Endothelial cell of umbilical vein (primary cell): ENCODE data around the gene SGF29. TPM values are rescaled to one million over a fixed set of nuclear protein-coding genes. Genes with fewer than 3 reads are reported as not detected.

Experiments used
- BruUV-seq: library from RNA; stranded (reverse); fragments of 400-500 nt; replicated peaks from 2 replicates; lab custom pipeline; 2021; lab: Mats Ljungman, UMichigan
- CTCF ChIA-PET: fragments of 300-600, 350-600 bp; sonication (Branson Sonifier 250); formaldehyde crosslinking; loops from one replicate; lab custom pipeline; 2021; ENCODE audit warnings: antibody characterized with exemption, inconsistent platforms; lab: Charles Lee
- POLR2A ChIA-PET: fragments of 300-600, 350-600 bp; sonication (Branson Sonifier 250); formaldehyde crosslinking; loops from one replicate; lab custom pipeline; 2021; ENCODE audit warnings: antibody characterized with exemption, inconsistent platforms; lab: Charles Lee
- DNase-seq: peaks from one replicate; pipeline ENCODE4 v3.0.0-alpha.2; 2011; ENCODE audit warnings: low read depth, low spot score
- FAIRE-seq: peaks from 2 replicates; lab custom pipeline; 2011; peaks lifted over from hg19 to GRCh38; lab: Jason Lieb, UNC
- H2AFZ ChIP-seq: 2 replicates; pipeline ENCODE4 v1.6.0; 2012; ENCODE audit warnings: low read depth, low read length, control low read depth, inconsistent platforms
- H3K27ac ChIP-seq: 2 replicates; pipeline ENCODE4 v1.5.1; 2011; ENCODE audit warnings: low read depth, mild to moderate bottlenecking, control low read depth, low read length, moderate library complexity; ENCODE audit not compliant: insufficient read depth
- H3K27me3 ChIP-seq, 2 experiments: 2 replicates each; pipeline versions ENCODE4 v1.6.0 to v1.6.1; 2011; ENCODE audit warnings: low read length in 2 of 2, mixed read lengths in 1 of 2; ENCODE audit not compliant: control insufficient read depth in 2 of 2, insufficient read depth in 2 of 2
- H3K36me3 ChIP-seq, 2 experiments: 2 replicates in 1 of 2; 3 replicates in 1 of 2; pipeline ENCODE4 v1.5.1; 2011; ENCODE audit warnings: low read length in 2 of 2, mild to moderate bottlenecking in 1 of 2, moderate library complexity in 1 of 2; ENCODE audit not compliant: control insufficient read depth in 2 of 2, insufficient read depth in 2 of 2; ENCODE audit errors: extremely low read depth in 1 of 2
- H3K4me1 ChIP-seq: 3 replicates; pipeline ENCODE4 v1.5.1; 2011; ENCODE audit warnings: mild to moderate bottlenecking, low read length; ENCODE audit not compliant: control insufficient read depth, insufficient read depth; ENCODE audit errors: extremely low read depth
- H3K4me2 ChIP-seq: 2 replicates; pipeline ENCODE4 v1.6.1; 2011; ENCODE audit warnings: low read length, control low read depth, mixed read lengths; ENCODE audit not compliant: insufficient read depth
- H3K4me3 ChIP-seq, 3 experiments: fragments of 200-600 bp in 1 of 3; sonication (generic), shearing (Covaris generic) in 1 of 3; replicated peaks in 1 of 3; 2 replicates each; pipeline ENCODE4 v1.5.1; 2011 to 2016; ENCODE audit warnings: control low read depth in 3 of 3, low read length in 3 of 3, mild to moderate bottlenecking in 2 of 3, inconsistent platforms in 1 of 3, low read depth in 1 of 3, moderate library complexity in 1 of 3; ENCODE audit not compliant: insufficient read depth in 1 of 3
- H3K79me2 ChIP-seq: 2 replicates; pipeline ENCODE4 v1.6.0; 2012; ENCODE audit warnings: low read length, inconsistent platforms; ENCODE audit not compliant: control insufficient read depth, insufficient read depth
- H3K9ac ChIP-seq: replicated peaks from 2 replicates; pipeline ENCODE3; 2011; ENCODE audit warnings: low read length, control low read depth; ENCODE audit not compliant: insufficient read depth; ENCODE audit errors: extremely low read depth
- H3K9me1 ChIP-seq: replicated peaks from 3 replicates; pipeline ENCODE4 v1.6.0; 2011; ENCODE audit warnings: mild to moderate bottlenecking, low read length; ENCODE audit not compliant: control insufficient read depth, insufficient read depth; ENCODE audit errors: extremely low read depth
- H3K9me3 ChIP-seq: replicated peaks from 2 replicates; pipeline ENCODE4 v1.5.1; 2012; ENCODE audit warnings: low read length, inconsistent platforms; ENCODE audit not compliant: control insufficient read depth, insufficient read depth
- H4K20me1 ChIP-seq: replicated peaks from 2 replicates; pipeline ENCODE3; 2011; ENCODE audit warnings: mild to moderate bottlenecking, low read length; ENCODE audit not compliant: control insufficient read depth, insufficient read depth; ENCODE audit errors: extremely low read depth
- GATA2 ChIP-seq: IDR thresholded peaks from 2 replicates; pipeline ENCODE4 v1.7.0; 2011; ENCODE audit warnings: low read depth, mild to moderate bottlenecking, moderate library complexity, mixed read lengths, low read length; ENCODE audit not compliant: insufficient read length, insufficient read depth
- JUN ChIP-seq: IDR thresholded peaks from 2 replicates; pipeline ENCODE4 v1.6.1; 2011; ENCODE audit warnings: borderline replicate concordance, low read depth; ENCODE audit not compliant: insufficient read length, insufficient read depth
- dilution Hi-C: fragments of 300-500 bp; cut with MboI; formaldehyde crosslinking; loops from one replicate; pipeline ENCODE4 v1.15.0; 2019; ENCODE audit warnings: low sequenced_read_pairs; ENCODE audit not compliant: extremely low pct_ligation_motif_present
- intact Hi-C: fragments of 100-400 bp; cut with micrococcal nuclease; formaldehyde crosslinking; loops from one replicate; pipeline ENCODE4 v1.10.0; 2022
- polyA plus RNA-seq, 4 experiments: library from polyadenylated mRNA; depleted of rRNA in 3 of 4; stranded (reverse) in 3 of 4; unstranded in 1 of 4; fragments of >200 nt; gene quantifications; 2 replicates each; pipeline versions ENCODE4 v1.2.1 to v1.2.3, GENCODE V29; 2011 to 2012; ENCODE audit warnings: missing spikeins in 1 of 4
- total RNA-seq: library from RNA; stranded (reverse); gene quantifications from 2 replicates; pipeline ENCODE4 v1.2.3, GENCODE V29; 2021

Gene SGF29
- total and polyA plus RNA-seq, 2 donors (not counting 3 experiments of a cell fraction or from before 2014, with no cell fraction given), result 3.4 to 12.0 TPM

DNA sequence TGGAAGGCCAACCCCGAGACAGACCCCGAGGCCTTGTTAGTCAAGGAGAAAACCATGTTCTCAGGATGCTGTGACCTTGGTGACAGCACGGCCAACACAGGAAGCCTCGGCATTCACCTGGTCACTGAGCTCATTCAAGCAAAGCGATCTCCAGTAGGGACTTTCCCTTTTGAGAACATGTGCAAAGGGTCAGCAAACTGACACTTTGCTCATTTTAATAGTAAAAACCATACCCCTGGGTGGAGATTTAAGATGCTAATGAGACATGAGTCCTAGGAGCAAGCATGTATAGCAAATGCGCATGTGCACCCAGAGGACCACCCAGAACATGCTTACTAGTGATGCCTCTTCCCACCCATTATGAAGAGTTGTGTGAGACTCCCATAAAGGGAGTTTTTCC is 48.8 kb downstream of the SGF29 start:
- no peak overlapping the region for H3K27ac ChIP-seq
- no peak overlapping the region for H2AFZ ChIP-seq
- BruUV-seq, result no TSS peak
- no peaks in the 10 kb centered on the region for H4K20me1 ChIP-seq
- TF ChIP-seq GATA2 (no peak), JUN (no peak)
- H3K4me3 ChIP-seq, result no peak overlapping the region
- no peaks in the 10 kb centered on the region for H3K4me1 ChIP-seq
- intact Hi-C loops (no loop called here), dilution Hi-C loops (no loop called here)
- FAIRE-seq (no peak), DNase-seq (no peak)
- H3K36me3 ChIP-seq, result no peaks in the 10 kb centered on the region
- POLR2A ChIA-PET, result no interaction called here
- no peak overlapping the region for H3K9ac ChIP-seq
- H3K79me2 ChIP-seq, result no peaks in the 10 kb centered on the region
- no peak overlapping the region for H3K4me2 ChIP-seq
- no peaks in the 10 kb centered on the region for H3K27me3 ChIP-seq
- no peaks in the 10 kb centered on the region for H3K9me1 ChIP-seq
- CTCF ChIA-PET, result interaction anchor here (1.2 kb wide), 1 partner anchor 14 kb away, joined by 4 read pairs; no protein-coding TSS in a partner anchor
- H3K9me3 ChIP-seq, result no peaks in the 10 kb centered on the region

GRCh38 chr16:28603381-28604185 is 49.9 kb downstream of the SGF29 start:
- Histone ChIP-seq H3K4me2 (no peak overlapping the region), H3K27ac (no peak overlapping the region), H2AFZ (no peak overlapping the region), H3K36me3 (no peaks in the 10 kb centered on the region), H3K79me2 (no peaks in the 10 kb centered on the region), H3K4me3 (no peak overlapping the region), H3K27me3 (no peaks in the 10 kb centered on the region), H3K9me1 (no peaks in the 10 kb centered on the region), H3K9me3 (no peaks in the 10 kb centered on the region), H3K9ac (no peak overlapping the region), H4K20me1 (no peaks in the 10 kb centered on the region), H3K4me1 (no peaks in the 10 kb centered on the region)
- BruUV-seq, result no TSS peak
- dilution Hi-C loops (no loop called here), intact Hi-C loops (no loop called here)
- DNase-seq, result no peak
- ChIA-PET POLR2A (no interaction called here), CTCF (interaction anchor here (0.8 to 1.7 kb wide), 4 partner anchors 10 to 287 kb away, joined by 3 to 4 read pairs (median 3); no protein-coding TSS in a partner anchor)
- TF ChIP-seq GATA2, result no peak
- no peak for FAIRE-seq
